NCI-H146 (cell line): ENCODE results near the gene CXorf38.

Experiments used
- DNase-seq: peaks from one replicate; lab custom pipeline; 2025; lab: John Stamatoyannopoulos, UW

The CXorf38 gene, protein sequence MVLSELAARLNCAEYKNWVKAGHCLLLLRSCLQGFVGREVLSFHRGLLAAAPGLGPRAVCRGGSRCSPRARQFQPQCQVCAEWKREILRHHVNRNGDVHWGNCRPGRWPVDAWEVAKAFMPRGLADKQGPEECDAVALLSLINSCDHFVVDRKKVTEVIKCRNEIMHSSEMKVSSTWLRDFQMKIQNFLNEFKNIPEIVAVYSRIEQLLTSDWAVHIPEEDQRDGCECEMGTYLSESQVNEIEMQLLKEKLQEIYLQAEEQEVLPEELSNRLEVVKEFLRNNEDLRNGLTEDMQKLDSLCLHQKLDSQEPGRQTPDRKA

DNA sequence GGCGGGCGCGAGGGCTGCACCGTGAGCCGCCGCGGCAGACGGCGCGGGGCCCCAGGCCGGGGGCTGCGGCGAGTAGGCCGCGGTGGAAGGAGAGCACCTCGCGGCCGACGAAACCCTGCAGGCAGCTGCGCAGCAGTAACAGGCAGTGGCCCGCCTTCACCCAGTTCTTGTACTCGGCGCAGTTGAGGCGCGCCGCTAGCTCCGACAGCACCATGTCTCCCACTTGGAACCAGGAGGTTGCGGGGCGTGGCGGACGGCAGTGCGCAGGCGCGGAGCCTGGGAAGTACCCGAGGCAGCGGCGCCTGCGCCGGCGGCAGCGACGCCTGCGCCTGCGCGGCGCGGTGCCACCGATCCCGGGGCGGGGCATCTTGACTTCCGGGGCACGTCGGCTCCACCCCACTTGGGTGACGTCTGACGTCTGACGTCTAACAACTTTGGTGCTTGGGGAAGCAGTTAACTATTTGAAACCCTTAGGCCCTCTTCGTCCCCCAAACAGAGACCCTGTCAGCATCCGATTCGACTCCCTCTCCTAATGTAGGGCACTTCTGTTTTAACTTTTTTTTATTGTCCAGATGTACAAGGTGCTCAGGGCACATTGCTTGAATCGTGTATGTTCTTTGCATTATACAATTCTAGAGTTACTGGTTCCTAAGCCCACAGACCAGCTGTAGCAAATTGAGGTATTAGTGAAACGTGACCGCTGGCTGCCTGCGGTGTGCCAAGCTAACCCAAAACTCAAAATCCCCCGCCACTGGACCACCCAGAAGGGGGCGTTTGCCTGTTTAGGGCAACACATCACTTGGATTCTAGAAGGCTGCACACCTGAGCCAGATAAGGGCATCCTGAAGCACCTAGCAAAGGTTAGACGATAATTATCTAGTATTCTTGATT, at the start of gene CXorf38:
Gene CXorf38, minus strand, starts transcription at position 255 of the 891 bp plus-strand sequence. Its CDS starts 41 bp downstream, at position 214.
- peak; percentile 91 for DNase-seq

DNA sequence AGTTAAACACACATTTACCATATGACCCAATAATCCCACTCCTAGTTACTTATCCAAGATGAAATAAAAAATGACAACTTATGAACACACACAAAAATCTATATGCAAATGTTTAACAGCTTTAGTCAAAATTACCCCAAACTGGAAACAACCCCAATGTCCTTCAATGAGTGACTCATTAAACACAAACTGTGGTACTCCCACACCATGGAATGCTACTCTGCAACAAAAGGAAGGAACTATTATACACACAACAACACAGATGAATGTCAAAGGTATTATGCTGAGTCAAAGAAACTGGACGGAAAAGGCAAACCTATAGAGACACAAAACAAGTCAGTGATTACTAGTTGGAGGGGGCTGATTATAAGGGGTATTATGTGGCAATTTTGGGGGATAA, 47.4 kb upstream of the CXorf38 start:
- DNase-seq, result no peak

DNA sequence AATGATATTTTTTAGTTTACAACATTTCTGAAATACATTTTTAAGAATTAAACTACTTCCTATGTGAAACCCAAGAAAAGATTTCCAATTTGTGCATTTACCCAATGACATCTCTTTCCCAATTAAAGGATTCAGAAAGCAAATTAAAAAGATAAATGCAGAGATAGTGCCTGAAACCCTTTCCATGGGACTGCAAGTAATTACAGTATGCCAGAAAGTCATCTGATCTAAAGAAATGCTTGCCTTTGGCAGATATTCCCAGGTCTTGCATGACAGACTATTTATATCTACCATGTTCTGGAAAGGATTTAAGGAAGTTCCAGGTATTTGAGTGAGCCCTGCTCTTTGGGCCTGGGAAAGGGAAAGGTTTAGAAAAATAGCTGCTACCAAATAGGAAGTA, 41.6 kb upstream of the CXorf38 start:
- DNase-seq, result no peak

DNA sequence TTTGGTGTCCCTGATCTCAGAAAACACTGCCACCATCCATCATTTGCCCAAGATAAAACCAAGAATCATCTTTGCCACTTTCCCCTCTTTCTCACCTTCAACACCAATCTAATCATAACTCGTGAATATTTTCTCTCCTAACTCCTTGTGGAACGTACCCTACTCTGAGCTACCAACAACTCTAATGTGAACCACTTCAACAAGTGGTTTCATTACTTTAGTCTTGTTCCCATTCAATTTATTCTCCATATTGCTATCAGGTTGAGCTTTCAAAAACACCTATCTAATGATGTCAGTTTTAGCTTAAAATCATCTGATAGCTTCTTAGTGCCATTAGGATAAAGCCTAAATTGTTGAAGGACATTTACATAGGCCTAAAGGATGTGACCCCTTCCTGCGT, 39.8 kb upstream of the CXorf38 start:
- DNase-seq, result no peak

DNA sequence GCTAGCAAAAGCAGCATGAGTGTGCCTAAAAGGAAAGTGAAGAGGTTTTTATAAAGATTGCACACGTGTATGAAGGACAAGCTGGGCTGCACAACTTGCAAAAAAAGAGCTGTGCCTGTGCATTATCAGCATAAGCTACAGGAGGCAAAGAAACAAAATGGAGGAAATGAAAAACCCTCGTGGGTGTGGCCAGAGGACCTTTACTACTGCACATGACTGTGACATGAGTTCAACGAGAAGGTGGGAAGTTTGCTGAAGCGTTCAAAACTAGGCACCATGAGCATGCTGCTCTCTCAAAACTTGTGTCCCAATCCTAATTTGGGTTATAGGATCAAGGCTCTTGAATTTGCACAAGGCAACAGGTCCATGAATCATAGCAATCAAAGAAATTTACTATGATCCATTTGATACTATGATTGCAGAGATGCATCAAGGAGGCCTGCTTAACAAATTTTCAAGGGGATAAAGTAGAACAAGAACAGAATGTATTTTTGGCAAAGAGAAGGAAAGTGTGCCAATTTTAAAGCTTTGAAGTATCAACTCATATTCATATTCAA, 38.1 kb upstream of the CXorf38 start:
- no peak for DNase-seq

DNA sequence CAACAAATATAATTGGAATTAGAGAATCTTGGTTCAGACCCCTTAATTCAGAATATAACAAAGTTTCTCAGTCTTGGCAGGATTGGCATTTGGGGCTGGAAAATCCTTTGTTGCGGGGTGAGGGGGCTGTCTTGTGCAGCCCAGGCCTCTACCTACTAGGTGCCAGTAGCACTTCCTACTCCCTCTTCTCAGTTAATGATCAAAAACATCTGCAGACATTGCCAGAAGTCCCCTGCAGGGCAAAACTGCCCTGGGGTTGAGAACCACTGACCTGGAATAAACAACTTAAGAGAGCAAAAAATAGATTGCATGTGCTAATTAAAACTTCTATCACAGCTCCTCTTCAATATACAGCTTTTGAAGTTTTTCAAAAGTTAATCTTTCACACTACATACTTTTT, 36.7 kb upstream of the CXorf38 start:
- DNase-seq, result no peak

DNA sequence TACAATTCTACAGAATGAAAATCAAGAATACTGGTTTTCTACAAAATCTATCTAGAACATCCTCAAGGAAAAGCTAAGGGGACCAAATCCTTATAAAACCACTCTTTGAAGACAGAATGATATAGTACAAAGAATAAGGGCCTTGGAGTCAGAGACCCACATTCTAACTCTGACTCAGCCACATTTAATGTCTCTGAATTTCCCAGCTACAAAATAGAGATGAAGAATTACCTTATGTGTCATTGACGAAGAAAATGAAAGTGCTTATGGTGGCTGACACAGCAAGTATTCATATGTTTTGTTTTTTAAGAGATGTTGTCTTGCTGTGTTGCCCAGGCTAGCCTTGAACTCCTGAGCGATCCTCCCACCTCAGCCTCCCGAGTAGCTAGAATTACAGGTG, 35.9 kb upstream of the CXorf38 start:
- DNase-seq, result no peak

DNA sequence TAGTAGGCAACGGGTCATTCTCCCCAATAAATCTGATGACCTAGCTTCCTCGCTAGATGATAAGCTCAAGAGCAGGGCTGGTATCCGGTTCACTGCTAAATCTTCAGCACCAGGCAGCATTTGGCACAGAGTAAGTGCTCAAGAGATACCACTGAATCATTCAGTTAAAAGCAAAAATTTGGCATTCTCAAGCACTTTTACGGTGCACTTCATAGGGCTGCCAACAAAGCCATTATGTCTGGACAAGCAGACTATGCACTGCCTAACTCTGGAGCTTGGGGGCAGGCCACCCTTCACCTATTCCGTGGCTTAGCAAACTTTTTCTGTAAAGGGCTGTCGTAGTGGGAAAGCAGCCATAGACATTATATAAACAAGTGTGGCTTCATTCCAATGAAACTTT, 23.8 kb upstream of the CXorf38 start:
- DNase-seq, result no peak

DNA sequence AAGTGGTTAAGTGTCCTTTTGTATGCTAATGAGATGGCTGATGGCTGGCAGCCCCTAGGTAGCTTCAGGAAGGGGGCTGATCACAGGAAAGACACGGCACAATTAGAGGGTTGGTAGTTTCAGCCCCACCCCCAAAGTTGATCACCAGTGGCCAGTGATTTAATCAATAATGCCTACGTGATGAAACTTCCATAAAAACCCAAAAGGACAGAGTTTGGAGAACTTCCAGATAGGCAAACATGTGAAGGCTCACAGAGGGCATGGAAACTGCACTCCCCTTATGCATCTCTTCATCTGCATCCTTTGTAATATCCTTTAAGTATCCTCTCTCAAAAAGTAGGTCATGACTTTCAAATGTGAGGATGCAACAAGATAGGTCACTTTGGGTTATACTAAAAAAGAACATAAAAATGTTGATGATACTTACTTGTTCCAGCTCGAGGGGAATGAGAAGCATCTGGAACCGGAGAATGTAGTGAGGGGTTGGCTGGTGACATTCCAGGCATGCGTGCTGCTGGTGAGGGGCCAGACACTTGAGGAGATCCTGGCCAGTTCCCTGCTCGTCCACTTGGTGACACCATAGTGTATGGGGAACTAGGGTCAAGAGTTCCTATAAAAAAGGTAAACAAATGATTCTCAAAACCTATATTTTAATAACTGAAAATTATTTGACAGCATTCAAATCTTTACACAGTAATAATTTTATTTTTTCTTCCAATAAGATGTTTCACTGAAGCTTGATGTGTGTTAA, 16.7 kb upstream of the CXorf38 start:
- no peak for DNase-seq

DNA sequence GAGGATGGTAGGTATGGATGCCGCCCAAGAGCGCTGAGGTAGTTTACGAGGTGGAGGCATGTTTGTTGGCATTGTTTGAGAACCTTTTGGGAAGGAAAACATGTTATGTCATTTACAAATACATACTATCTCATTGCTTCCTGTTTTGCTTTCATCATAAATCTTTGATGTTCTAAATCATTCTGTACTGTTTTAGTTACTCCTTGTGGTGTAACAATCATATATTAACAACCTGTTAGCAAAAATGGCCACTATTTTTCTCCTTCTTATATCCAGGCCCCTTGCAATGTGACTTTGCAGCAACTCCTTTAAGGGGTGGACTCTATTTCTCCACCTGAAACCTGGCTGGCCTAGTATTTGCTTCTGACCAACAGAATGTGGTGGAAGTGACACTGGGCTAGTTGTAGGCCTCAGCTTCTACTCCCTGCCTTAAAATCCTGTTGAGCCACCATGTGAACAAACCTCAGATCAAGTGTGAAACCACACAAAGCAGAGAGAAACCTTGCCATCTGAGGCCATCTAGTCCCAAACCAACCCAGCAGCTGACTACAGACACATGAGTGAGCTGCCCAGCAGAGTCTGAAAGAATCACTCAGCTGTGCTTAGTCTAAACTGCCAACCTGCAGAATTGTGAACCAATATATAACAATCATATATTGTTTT, 15.8 kb upstream of the CXorf38 start:
- DNase-seq, result no peak

DNA sequence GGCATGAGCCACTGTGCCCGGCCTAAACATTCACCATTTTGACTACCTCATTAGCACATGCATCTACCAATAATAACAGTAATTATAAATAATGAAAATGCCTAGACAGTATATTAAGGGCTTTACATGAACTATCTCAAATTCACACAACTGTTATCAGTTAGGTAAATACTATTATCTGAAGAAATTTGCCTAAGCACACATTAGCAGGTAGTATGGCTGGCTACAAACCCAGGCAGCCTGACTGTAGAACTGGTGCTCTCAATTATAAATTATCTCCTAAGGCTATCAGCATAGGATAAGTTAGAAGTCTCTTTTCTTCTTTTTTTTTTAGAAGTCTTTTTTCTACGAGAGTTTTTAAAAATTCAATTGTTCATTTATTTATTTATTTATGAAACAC, 14.1 kb upstream of the CXorf38 start:
- no peak for DNase-seq

DNA sequence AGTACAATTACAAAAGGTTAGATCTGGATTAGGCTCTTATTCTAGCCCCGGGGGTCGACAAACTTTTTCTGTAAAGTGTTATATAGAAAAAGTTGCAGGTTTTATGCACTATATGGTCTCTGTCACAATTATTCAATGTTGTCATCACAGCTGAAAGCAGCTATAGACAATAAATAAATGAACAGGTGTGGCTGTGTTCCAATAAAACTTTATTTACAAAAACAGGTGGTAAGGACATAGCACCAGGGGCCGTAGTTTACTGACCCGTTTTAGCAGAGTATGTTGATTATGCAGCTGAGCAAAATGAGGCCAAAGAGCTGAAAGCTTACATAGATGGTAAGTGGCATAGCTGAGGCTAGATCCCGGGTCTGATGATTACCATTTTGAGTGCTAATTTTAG, 13.0 kb upstream of the CXorf38 start:
- no peak for DNase-seq

DNA sequence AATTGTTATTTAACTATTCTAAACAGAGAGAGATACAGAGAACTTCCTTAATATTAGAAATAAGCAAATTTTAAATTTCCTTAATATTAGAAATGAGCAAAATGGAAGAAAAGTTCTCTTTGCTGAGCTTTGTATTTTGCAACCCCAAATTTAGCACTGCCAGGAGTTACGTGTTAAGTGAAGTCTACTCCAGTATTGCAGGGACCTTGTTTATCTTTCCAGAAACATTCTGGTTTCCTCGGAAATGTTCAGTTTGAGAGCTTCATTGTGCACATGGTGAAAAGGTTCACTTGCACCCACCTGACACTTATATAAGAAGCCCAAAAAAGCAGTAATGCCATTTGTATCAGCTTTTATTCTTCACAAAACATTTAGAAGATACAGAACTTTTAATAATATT, 6.2 kb upstream of the CXorf38 start:
- no peak for DNase-seq

DNA sequence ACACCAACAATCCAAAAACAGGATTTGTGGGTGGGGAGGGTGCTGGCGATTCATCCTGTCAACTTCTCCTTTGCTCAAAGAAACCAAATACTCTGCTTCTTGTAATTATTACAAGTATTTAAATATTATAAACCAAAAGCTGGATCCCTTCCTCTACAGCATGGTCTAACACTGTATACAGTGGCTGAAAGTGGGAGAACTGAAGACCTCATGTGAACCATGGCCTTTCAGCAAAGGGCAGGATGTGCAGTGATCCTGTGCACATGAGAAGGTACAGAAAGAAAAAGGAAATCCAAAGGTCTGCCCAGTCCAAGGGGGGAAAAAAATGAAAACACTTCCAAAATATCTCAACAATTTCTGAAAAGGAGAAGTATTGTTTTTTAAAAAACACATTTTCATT, 5.3 kb upstream of the CXorf38 start:
- DNase-seq, result no peak

DNA sequence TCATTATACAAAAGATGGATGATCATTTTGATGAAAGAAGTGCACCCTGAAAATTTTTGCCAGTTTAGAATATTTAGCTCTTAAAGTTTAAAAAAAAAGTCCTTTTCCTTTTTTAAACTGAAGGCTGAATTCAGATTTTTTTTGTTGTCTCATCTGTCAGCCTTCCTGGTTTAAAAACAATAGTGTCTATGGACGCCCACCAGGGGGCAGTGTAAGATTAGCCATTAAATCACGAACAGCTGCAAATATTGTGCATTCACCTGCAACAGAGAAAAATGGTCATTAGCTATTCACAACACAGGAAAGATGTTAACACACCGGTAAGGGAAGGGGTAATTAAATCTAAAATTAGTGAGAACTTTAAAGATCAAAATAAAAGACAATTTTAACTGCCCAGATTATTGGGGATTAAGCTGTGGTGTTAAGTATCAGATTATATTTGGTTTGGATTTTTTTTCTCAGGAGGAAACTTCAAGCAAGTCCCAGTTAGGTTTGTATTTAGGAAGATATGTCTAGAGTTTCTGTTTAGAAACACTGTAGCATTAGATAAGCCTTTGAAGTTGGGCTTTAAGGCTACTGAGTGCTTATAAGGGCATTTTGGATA, 4.4 kb upstream of the CXorf38 start:
- peak; percentile 72 for DNase-seq

DNA sequence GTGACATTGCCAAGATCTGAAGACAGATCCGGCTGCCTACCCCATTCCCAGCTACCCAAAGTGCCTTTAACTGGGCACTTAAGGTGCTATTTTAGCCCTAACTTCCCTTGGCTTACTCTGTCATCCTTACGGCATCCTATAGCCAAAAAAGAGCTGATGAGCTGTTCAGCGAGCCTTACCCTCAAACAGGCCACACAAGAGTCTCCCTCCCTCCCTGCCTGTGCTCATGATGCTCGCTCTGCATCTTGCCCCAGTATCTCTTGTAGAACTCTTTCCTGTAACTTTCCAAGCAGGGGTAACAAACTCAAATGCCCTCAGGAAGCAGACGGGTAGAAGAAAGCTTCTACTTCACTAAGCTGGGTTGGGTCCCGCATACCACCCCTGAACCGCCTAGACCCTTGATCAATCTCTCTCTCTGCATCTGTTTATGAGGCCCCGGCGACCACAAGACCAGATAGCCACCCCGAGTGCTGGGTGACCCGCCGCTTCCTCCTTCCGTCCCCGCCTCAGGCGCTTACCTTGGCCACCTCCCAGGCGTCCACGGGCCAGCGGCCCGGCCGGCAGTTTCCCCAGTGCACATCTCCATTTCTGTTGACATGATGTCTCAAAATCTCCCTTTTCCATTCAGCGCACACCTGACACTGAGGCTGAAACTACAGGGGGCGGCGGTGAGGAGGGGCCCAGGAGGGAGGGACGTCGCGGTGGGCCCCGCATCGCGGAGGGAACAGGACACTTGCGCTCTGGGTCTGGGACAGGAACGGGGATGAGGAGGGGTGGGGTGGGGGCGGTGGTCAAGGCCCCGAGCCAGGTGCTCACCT, 663 bp downstream of the CXorf38 start:
- peak; percentile 50 for DNase-seq

DNA sequence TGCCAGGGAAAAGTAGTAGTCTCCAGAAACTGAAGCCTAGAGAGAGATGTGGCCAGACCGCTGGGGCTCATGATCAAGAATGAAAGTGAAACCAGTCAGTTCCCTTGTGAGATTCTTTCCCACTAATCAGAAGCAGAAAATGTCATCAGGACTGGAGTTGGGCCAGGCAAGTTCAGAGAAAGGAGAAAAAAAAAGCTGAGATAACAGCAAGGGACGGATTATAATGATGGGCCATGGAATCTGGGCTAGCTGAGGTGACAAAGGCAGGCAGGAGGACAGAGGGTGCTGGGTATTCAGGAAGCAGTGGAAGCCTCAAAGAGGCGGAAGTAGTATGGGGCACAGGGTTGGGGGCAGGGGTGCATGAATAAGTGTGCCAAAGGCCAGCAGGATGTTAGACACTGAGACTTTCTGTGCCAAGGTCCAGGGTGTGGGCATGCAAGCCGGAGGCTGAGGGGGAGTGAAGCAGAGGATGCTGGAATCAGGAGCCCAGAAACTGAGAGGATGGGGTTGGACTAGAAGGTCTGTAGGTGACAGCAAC, 2.5 kb downstream of the CXorf38 start:
- no peak for DNase-seq

DNA sequence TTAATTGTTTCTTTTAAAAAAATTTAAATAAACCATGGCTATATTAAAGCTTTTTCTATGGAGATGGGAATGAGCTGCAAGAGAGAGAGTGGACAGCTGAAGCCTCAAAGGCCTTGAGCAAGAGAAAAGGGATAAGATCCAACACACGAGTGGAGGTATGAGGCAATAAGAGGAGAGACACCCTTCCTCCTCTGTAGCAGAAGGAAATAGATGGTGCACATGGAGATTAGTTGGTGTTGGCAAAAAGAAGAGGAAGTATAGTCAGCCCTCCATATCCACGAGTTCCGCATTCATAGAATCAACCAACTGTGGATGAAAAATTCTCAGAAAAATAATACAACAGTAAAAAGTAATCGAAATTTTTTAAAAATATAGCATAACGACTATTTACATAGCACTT, 3.2 kb downstream of the CXorf38 start:
- DNase-seq, result no peak

DNA sequence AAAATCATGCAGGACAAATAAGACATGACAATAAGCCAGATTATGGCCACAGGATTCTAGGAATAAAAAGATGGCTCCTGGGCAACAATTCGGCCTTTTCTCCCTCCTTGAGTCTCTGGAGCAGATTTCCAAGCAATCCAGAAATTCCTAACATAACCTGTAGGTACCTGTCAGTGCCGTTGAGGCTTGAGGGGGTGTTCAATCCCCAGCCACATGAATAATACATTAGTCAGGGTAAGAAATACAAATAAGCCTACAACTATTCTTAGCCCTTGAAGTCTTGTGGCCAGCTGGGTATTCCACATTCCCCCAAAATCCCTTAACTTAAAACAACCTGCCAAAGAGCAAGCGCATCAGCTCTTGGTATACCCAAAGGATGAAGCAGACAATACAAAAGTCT, 9.7 kb downstream of the CXorf38 start:
- DNase-seq, result no peak

DNA sequence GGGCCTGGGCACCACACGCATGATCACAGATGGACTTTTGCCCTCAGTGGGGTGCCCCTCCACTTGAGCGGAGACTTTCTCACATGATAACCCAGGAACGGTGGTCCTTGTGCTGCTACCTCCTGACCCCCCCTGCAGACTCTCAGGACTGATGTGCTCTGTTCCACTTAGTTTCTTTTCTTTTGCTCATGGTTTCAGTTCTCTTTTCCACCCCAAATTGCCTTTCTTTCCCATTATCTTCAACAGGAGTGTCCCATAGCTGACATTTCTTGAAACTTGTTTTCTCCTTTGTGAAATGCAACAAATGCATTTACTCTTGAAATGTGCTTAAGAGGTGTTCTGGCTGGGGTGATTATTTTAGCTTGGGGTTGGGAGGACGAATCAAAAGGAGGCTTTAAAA, 15.2 kb downstream of the CXorf38 start:
- DNase-seq, result no peak
